ENCODE data around the gene FAM120B. TPM values are rescaled to one million over a fixed set of nuclear protein-coding genes. Genes with fewer than 3 reads are reported as not detected.
A peak's percentile ranks its signal among the peaks of the same experiment; 100 is the strongest.

FAM120B gene
- total RNA-seq, 2 donors from 2014 or later: 14.1 to 25.9 TPM

GRCh38 chr6:170452767-170453545 is 146.4 kb downstream of the FAM120B start:
- H3K27ac Mint-ChIP-seq: no peak overlapping the region
- no peaks in the 10 kb centered on the region for H3K36me3 Mint-ChIP-seq
- ATAC-seq: peak in 1 of 2 donors; percentile 14

GRCh38 chr6:170453586-170454511 is 147.3 kb downstream of the FAM120B start:
- peaks cover 0 to 6% of the 10 kb centered on the region in 2 donors for H3K9me3 Mint-ChIP-seq
- no peaks in the 10 kb centered on the region for H3K36me3 Mint-ChIP-seq
- H3K27ac Mint-ChIP-seq: peak overlapping the region in 1 of 2 donors; percentile 68
- ATAC-seq (no peak), DNase-seq (ENCODE audit: low spot score in 2 of 2) (peak in 1 of 2 donors; percentile 21)

More at GRCh38 chr6:170452767-170453545, 146.4 kb downstream of the FAM120B start:
- DNase-seq (ENCODE audit: low spot score in 2 of 2): no peak
- peaks cover 0 to 6% of the 10 kb centered on the region in 2 donors for H3K9me3 Mint-ChIP-seq

GRCh38 chr6:170454512-170455285 is 148.1 kb downstream of the FAM120B start:
- peaks cover 0 to 6% of the 10 kb centered on the region in 2 donors for H3K9me3 Mint-ChIP-seq
- peak in 1 of 2 donors; percentile 6 for DNase-seq (ENCODE audit: low spot score in 2 of 2)
- peak overlapping the region in 1 of 2 donors; percentile 37 for H3K27ac Mint-ChIP-seq
- no peak for ATAC-seq
- H3K36me3 Mint-ChIP-seq: no peaks in the 10 kb centered on the region

- no peak overlapping the region for H3K27ac Mint-ChIP-seq
- no peak for ATAC-seq
- no peaks in the 10 kb centered on the region for H3K36me3 Mint-ChIP-seq
- no peak for DNase-seq (ENCODE audit: low spot score in 2 of 2)
- H3K9me3 Mint-ChIP-seq: peaks cover 0 to 6% of the 10 kb centered on the region in 2 donors
Measured at GRCh38 chr6:170455335-170455979, 148.9 kb downstream of the FAM120B start.

GRCh38 chr6:170456334-170456733 is 149.8 kb downstream of the FAM120B start:
- H3K27ac Mint-ChIP-seq: no peak overlapping the region
- H3K9me3 Mint-ChIP-seq: peaks cover 0 to 6% of the 10 kb centered on the region in 2 donors
- ATAC-seq: no peak
- DNase-seq (ENCODE audit: low spot score in 2 of 2): no peak
- no peaks in the 10 kb centered on the region for H3K36me3 Mint-ChIP-seq

Other genes starting within 250 kb of the FAM120B start
- 1 to 10 TPM; 1.1 to 2.6 TPM for gene DLL1, start 15.7 kb upstream of the FAM120B start, total RNA-seq
- 100 to 1,000 TPM; 206 to 223 TPM for gene PSMB1, start 246.5 kb downstream of the FAM120B start, total RNA-seq
- gene TBP, start 247.6 kb downstream of the FAM120B start, total RNA-seq: 10 to 100 TPM; 24.2 to 26.2 TPM

All from activated naive CD4-positive, alpha-beta T cell treated with anti-CD3 and anti-CD28 coated beads, Interleukin-2, amount 50 U/mL, for 72 hours (primary cell).